Measurements from ENCODE around the gene TBC1D10B.
A peak's percentile ranks its signal among the peaks of the same experiment; 100 is the strongest.

GRCh38 chr16:30409125-30410060 is 39.1 kb upstream of the TBC1D10B start:
- TF ChIP-seq, protein P1, sequence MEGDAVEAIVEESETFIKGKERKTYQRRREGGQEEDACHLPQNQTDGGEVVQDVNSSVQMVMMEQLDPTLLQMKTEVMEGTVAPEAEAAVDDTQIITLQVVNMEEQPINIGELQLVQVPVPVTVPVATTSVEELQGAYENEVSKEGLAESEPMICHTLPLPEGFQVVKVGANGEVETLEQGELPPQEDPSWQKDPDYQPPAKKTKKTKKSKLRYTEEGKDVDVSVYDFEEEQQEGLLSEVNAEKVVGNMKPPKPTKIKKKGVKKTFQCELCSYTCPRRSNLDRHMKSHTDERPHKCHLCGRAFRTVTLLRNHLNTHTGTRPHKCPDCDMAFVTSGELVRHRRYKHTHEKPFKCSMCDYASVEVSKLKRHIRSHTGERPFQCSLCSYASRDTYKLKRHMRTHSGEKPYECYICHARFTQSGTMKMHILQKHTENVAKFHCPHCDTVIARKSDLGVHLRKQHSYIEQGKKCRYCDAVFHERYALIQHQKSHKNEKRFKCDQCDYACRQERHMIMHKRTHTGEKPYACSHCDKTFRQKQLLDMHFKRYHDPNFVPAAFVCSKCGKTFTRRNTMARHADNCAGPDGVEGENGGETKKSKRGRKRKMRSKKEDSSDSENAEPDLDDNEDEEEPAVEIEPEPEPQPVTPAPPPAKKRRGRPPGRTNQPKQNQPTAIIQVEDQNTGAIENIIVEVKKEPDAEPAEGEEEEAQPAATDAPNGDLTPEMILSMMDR (IDR thresholded peaks at IDR 0.05; ENCODE audit: insufficient read depth, low read length) = peak; percentile 93
- TF ChIP-seq POLR2AphosphoS5 (IDR thresholded peaks at IDR 0.05; ENCODE audit: low read depth) (no peak), GABPA (IDR thresholded peaks at IDR 0.05; ENCODE audit: low read depth) (no peak), SPI1 (IDR thresholded peaks at IDR 0.05; ENCODE audit: borderline replicate concordance, low read depth) (no peak)
- TF ChIP-seq, protein P2, sequence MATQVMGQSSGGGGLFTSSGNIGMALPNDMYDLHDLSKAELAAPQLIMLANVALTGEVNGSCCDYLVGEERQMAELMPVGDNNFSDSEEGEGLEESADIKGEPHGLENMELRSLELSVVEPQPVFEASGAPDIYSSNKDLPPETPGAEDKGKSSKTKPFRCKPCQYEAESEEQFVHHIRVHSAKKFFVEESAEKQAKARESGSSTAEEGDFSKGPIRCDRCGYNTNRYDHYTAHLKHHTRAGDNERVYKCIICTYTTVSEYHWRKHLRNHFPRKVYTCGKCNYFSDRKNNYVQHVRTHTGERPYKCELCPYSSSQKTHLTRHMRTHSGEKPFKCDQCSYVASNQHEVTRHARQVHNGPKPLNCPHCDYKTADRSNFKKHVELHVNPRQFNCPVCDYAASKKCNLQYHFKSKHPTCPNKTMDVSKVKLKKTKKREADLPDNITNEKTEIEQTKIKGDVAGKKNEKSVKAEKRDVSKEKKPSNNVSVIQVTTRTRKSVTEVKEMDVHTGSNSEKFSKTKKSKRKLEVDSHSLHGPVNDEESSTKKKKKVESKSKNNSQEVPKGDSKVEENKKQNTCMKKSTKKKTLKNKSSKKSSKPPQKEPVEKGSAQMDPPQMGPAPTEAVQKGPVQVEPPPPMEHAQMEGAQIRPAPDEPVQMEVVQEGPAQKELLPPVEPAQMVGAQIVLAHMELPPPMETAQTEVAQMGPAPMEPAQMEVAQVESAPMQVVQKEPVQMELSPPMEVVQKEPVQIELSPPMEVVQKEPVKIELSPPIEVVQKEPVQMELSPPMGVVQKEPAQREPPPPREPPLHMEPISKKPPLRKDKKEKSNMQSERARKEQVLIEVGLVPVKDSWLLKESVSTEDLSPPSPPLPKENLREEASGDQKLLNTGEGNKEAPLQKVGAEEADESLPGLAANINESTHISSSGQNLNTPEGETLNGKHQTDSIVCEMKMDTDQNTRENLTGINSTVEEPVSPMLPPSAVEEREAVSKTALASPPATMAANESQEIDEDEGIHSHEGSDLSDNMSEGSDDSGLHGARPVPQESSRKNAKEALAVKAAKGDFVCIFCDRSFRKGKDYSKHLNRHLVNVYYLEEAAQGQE (IDR thresholded peaks at IDR 0.05; ENCODE audit: insufficient replicate concordance, low read depth) = no peak

Data from HL-60 (cell line).